ENCODE measurements around the gene TEX54. TPM values are rescaled to one million over a fixed set of nuclear protein-coding genes. Genes with fewer than 3 reads are reported as not detected.

TEX54 gene
- total and polyA plus RNA-seq, 2 of the 13 experiments (the other 11 are each of a cell fraction or from before 2014, with no cell fraction given): not detected

- TF ChIP-seq, protein P1, sequence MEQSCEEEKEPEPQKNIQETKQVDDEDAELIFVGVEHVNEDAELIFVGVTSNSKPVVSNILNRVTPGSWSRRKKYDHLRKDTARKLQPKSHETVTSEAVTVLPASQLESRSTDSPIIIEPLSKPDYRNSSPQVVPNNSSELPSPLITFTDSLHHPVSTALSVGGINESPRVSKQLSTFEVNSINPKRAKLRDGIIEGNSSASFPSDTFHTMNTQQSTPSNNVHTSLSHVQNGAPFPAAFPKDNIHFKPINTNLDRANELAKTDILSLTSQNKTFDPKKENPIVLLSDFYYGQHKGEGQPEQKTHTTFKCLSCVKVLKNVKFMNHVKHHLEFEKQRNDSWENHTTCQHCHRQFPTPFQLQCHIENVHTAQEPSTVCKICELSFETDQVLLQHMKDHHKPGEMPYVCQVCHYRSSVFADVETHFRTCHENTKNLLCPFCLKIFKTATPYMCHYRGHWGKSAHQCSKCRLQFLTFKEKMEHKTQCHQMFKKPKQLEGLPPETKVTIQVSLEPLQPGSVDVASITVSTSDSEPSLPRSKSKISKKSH (CRISPR knock-in tag; IDR thresholded peaks at IDR 0.05; ENCODE audit: borderline replicate concordance): no peak
- TF ChIP-seq KAT8 (CRISPR knock-in tag; IDR thresholded peaks at IDR 0.05): peak; percentile 94
- TF ChIP-seq ZBTB43 (CRISPR knock-in tag; conservative IDR thresholded peaks at IDR 0.05): no peak
- TF ChIP-seq RBAK (CRISPR knock-in tag; IDR thresholded peaks at IDR 0.05): no peak
- TF ChIP-seq, protein P2, sequence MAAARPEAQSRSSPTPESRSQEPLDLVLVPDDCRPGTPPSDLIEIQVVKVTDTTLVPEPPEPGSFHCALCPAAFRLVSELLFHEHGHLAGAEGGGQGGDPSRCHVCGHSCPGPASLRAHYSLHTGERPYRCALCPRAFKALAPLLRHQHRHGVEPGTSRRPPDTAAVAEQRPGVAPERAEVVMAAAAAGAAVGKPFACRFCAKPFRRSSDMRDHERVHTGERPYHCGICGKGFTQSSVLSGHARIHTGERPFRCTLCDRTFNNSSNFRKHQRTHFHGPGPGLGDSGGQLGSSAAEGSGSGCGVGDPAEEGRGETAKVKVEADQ (CRISPR knock-in tag; IDR thresholded peaks at IDR 0.05; ENCODE audit: borderline replicate concordance): peak; percentile 56; the same call in 1 of the 2 replicates
- no peak for TF ChIP-seq HBP1 (CRISPR knock-in tag; IDR thresholded peaks at IDR 0.05; ENCODE audit: low read depth)
- peak; percentile 85; the same call in 1 of the 2 replicates for TF ChIP-seq ZNF83 (CRISPR knock-in tag; IDR thresholded peaks at IDR 0.05; ENCODE audit: borderline replicate concordance)
- TF ChIP-seq HDAC6 (IDR thresholded peaks at IDR 0.05; ENCODE audit: low read depth, low read length): no peak
- TF ChIP-seq, protein P3, sequence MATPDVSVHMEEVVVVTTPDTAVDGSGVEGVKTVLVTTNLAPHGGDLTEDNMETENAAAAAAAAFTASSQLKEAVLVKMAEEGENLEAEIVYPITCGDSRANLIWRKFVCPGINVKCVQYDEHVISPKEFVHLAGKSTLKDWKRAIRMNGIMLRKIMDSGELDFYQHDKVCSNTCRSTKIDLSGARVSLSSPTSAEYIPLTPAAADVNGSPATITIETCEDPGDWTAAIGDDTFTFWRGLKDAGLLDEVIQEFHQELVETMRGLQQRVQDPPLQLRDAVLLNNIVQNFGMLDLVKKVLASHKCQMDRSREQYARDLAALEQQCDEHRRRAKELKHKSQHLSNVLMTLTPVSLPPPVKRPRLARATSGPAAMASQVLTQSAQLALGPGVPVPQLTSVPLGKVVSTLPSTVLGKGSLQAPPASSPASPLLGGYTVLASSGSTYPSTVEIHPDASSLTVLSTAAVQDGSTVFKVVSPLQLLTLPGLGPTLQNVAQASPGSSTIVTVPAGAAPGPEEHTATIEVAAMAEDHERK (CRISPR knock-in tag; IDR thresholded peaks at IDR 0.05; ENCODE audit: low read depth): no peak
- no peak for TF ChIP-seq ZNF512 (CRISPR knock-in tag; IDR thresholded peaks at IDR 0.05)
- peak; percentile 76 for TF ChIP-seq SP2 (CRISPR knock-in tag; IDR thresholded peaks at IDR 0.05)
- TF ChIP-seq TCF12 (IDR thresholded peaks at IDR 0.05): no peak
- no peak for TF ChIP-seq TCF12 (CRISPR knock-in tag; IDR thresholded peaks at IDR 0.05)
- TF ChIP-seq HOMEZ (CRISPR knock-in tag; IDR thresholded peaks at IDR 0.05; ENCODE audit: low read depth): no peak
- no peak for TF ChIP-seq SP140L (CRISPR knock-in tag; IDR thresholded peaks at IDR 0.05; ENCODE audit: borderline replicate concordance)
- TF ChIP-seq ETV6 (CRISPR knock-in tag; conservative IDR thresholded peaks at IDR 0.05): peak; percentile 41; the same call in 1 of the 2 replicates
- 0 out of 2 replicates have a peak, but pooled peaks have one; percentile 68 for TF ChIP-seq GLI4 (CRISPR knock-in tag; IDR thresholded peaks at IDR 0.05; ENCODE audit: borderline replicate concordance)
These were observed 41.0 kb downstream of the TEX54 start, which contains the start of gene TMEM223 (continued) for GRCh38 chr11:62791501-62792201.
